Measurements from ENCODE around the gene NDRG2. TPM values are rescaled to one million over a fixed set of nuclear protein-coding genes. Genes with fewer than 3 reads are reported as not detected.

NDRG2 gene
- polyA plus RNA-seq, 4 donors = 44.5 to 129 (median 71.4) TPM

GRCh38 chr14:21053184-21054122, 28.6 kb upstream of the NDRG2 start:
- Histone ChIP-seq H3K27me3 (ENCODE audit: control insufficient read depth in 3 of 3, insufficient read depth in 3 of 3, low read length in 3 of 3) (no peaks in the 10 kb centered on the region), H3K9me3 (ENCODE audit: control insufficient read depth in 2 of 2, insufficient read depth in 1 of 2, low read depth in 1 of 2, low read length in 1 of 2) (no peaks in the 10 kb centered on the region), H3K27ac (ENCODE audit: low read depth in 1 of 3, low read length in 2 of 3) (peak overlapping the region in 1 of 3 donors; percentile 34), H3K36me3 (ENCODE audit: control insufficient read depth in 3 of 3, insufficient read depth in 2 of 3, low read depth in 1 of 3, low read length in 3 of 3) (no peaks in the 10 kb centered on the region), H3K4me3 (ENCODE audit: low read depth in 1 of 3, low read length in 3 of 3) (no peak overlapping the region), H3K4me1 (ENCODE audit: control insufficient read depth in 3 of 3, insufficient read depth in 2 of 3, low read depth in 1 of 3, low read length in 2 of 3) (peaks cover 0 to 15% (median 0%) of the 10 kb centered on the region in 3 donors)
- WGBS, 3 donors = 74 to 86% (median 77%) methylated on average over 20 of the region's 20 CpGs
- DNase-seq = no peak
- no peak for FAIRE-seq

- H3K9me3 ChIP-seq (ENCODE audit: control insufficient read depth in 2 of 2, insufficient read depth in 1 of 2, low read depth in 1 of 2, low read length in 1 of 2) = no peaks in the 10 kb centered on the region
- 71 to 82% (median 75%) methylated on average over 3 of the region's 3 CpGs for WGBS, 3 donors
- no peak overlapping the region for H3K4me3 ChIP-seq (ENCODE audit: low read depth in 1 of 3, low read length in 3 of 3)
- H3K4me1 ChIP-seq (ENCODE audit: control insufficient read depth in 3 of 3, insufficient read depth in 2 of 3, low read depth in 1 of 3, low read length in 2 of 3) = peaks cover 0 to 10% (median 0%) of the 10 kb centered on the region in 3 donors
- no peaks in the 10 kb centered on the region for H3K36me3 ChIP-seq (ENCODE audit: control insufficient read depth in 3 of 3, insufficient read depth in 2 of 3, low read depth in 1 of 3, low read length in 3 of 3)
- DNase-seq (no peak), FAIRE-seq (no peak)
- H3K27me3 ChIP-seq (ENCODE audit: control insufficient read depth in 3 of 3, insufficient read depth in 3 of 3, low read length in 3 of 3) = no peaks in the 10 kb centered on the region
- H3K27ac ChIP-seq (ENCODE audit: low read depth in 1 of 3, low read length in 2 of 3) = no peak overlapping the region
Observed at GRCh38 chr14:21050597-21050996, 25.7 kb upstream of the NDRG2 start.

- DNase-seq (no peak), FAIRE-seq (no peak)
- Histone ChIP-seq H3K27ac (ENCODE audit: low read depth in 1 of 3, low read length in 2 of 3) (no peak overlapping the region), H3K27me3 (ENCODE audit: control insufficient read depth in 3 of 3, insufficient read depth in 3 of 3, low read length in 3 of 3) (no peaks in the 10 kb centered on the region), H3K9me3 (ENCODE audit: control insufficient read depth in 2 of 2, insufficient read depth in 1 of 2, low read depth in 1 of 2, low read length in 1 of 2) (no peaks in the 10 kb centered on the region), H3K4me3 (ENCODE audit: low read depth in 1 of 3, low read length in 3 of 3) (no peak overlapping the region), H3K36me3 (ENCODE audit: control insufficient read depth in 3 of 3, insufficient read depth in 2 of 3, low read depth in 1 of 3, low read length in 3 of 3) (no peaks in the 10 kb centered on the region), H3K4me1 (ENCODE audit: control insufficient read depth in 3 of 3, insufficient read depth in 2 of 3, low read depth in 1 of 3, low read length in 2 of 3) (peaks cover 0 to 9% (median 0%) of the 10 kb centered on the region in 3 donors)
- 75 to 84% (median 76%) methylated on average over 3 of the region's 3 CpGs for WGBS, 3 donors
Observed at GRCh38 chr14:21049271-21049673, 24.4 kb upstream of the NDRG2 start.

DNA sequence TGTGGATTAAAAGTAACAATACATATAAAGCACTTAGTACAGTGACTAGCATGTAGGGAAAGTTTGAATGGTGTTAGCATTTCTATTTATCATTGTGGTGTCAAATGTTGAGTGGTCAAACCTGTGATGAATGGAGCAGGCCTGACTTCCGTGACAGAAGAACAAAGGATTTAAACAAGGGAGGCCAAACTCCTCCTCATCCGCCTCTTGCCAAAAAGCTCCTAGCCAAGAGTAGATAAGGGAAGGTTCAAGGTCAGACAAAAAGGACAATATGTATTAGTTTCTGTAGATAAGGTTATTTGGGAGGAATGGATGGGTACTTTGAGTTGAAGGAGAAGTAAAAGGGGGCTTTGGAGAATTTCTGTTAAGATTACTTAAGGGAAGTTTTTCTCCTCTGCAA, 23.8 kb upstream of the NDRG2 start:
- H3K27ac ChIP-seq (ENCODE audit: low read depth in 1 of 3, low read length in 2 of 3) = no peak overlapping the region

DNA sequence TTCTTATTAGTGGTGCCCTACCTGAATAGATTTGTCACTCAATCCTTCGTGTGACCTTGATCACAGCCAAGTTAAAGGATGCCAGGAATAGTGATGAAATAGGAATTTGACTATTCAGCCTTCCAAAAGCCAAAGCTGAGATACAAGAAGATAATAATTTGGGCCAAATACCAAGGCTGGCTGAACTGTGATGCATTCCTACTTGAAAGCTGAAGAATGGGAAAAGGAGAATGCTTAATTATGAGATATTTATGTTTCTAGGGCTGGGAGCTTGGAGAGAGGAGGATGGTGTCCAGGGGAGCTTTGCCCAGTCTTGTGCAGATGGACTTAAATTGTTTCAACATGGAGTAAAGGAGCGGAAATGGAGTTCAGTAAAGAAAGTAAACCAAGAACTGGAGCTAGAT, 22.5 kb upstream of the NDRG2 start:
- Histone ChIP-seq H3K4me1 (ENCODE audit: control insufficient read depth in 3 of 3, insufficient read depth in 2 of 3, low read depth in 1 of 3, low read length in 2 of 3) (peaks cover 0 to 8% (median 5%) of the 10 kb centered on the region in 3 donors), H3K4me3 (ENCODE audit: low read depth in 1 of 3, low read length in 3 of 3) (no peak overlapping the region), H3K27ac (ENCODE audit: low read depth in 1 of 3, low read length in 2 of 3) (no peak overlapping the region), H3K9me3 (ENCODE audit: control insufficient read depth in 2 of 2, insufficient read depth in 1 of 2, low read depth in 1 of 2, low read length in 1 of 2) (no peaks in the 10 kb centered on the region), H3K27me3 (ENCODE audit: control insufficient read depth in 3 of 3, insufficient read depth in 3 of 3, low read length in 3 of 3) (no peaks in the 10 kb centered on the region), H3K36me3 (ENCODE audit: control insufficient read depth in 3 of 3, insufficient read depth in 2 of 3, low read depth in 1 of 3, low read length in 3 of 3) (no peaks in the 10 kb centered on the region)
- WGBS, 3 donors = 55 to 93% (median 82%) methylated on average over 2 of the region's 2 CpGs
- FAIRE-seq (no peak), DNase-seq (no peak)

More for the DNA sequence above, 23.8 kb upstream of the NDRG2 start:
- H3K4me1 ChIP-seq (ENCODE audit: control insufficient read depth in 3 of 3, insufficient read depth in 2 of 3, low read depth in 1 of 3, low read length in 2 of 3) = peaks cover 0 to 7% (median under 1%) of the 10 kb centered on the region in 3 donors
- no peak overlapping the region for H3K4me3 ChIP-seq (ENCODE audit: low read depth in 1 of 3, low read length in 3 of 3)
- H3K9me3 ChIP-seq (ENCODE audit: control insufficient read depth in 2 of 2, insufficient read depth in 1 of 2, low read depth in 1 of 2, low read length in 1 of 2) = no peaks in the 10 kb centered on the region
- 26 to 61% (median 50%) methylated on average over 2 of the region's 2 CpGs for WGBS, 3 donors
- FAIRE-seq = no peak
- H3K36me3 ChIP-seq (ENCODE audit: control insufficient read depth in 3 of 3, insufficient read depth in 2 of 3, low read depth in 1 of 3, low read length in 3 of 3) = no peaks in the 10 kb centered on the region
- no peak for DNase-seq
- H3K27me3 ChIP-seq (ENCODE audit: control insufficient read depth in 3 of 3, insufficient read depth in 3 of 3, low read length in 3 of 3) = no peaks in the 10 kb centered on the region

DNA sequence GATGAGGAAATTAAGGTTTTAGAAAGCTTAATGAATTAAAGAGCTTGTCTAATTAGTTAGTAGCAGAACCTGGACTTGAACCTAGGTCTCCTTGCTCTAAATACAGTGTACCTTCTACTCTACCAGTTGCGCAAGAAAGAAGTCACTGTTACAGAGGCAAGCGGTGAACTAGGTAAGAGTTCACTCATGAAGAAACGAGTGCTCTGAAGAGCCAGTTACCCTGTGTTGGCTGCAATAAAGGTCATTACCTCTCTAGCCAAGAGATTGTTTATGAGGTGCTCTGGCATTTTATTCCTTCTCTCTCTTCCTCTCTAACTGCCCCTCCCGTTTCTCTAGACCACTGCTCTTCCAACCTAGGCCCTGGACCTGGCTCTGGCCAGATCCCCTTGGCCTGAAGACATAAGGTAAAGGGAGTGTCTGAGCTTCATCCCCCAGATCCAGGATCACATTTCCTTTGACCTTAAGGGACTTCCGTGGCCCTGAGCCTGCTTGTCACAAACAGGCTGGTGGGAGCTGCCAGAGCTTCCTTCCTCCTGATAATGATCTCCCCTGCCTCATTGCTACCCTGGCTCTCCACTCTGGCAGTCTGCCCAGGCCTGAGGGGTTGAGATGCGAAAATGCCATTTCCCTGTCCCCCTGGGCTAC, 19.2 kb upstream of the NDRG2 start:
- Histone ChIP-seq H3K36me3 (ENCODE audit: control insufficient read depth in 3 of 3, insufficient read depth in 2 of 3, low read depth in 1 of 3, low read length in 3 of 3) (no peaks in the 10 kb centered on the region), H3K27me3 (ENCODE audit: control insufficient read depth in 3 of 3, insufficient read depth in 3 of 3, low read length in 3 of 3) (no peaks in the 10 kb centered on the region), H3K27ac (ENCODE audit: low read depth in 1 of 3, low read length in 2 of 3) (peak overlapping the region in 1 of 3 donors; percentile 23), H3K9me3 (ENCODE audit: control insufficient read depth in 2 of 2, insufficient read depth in 1 of 2, low read depth in 1 of 2, low read length in 1 of 2) (no peaks in the 10 kb centered on the region), H3K4me3 (ENCODE audit: low read depth in 1 of 3, low read length in 3 of 3) (no peak overlapping the region), H3K4me1 (ENCODE audit: control insufficient read depth in 3 of 3, insufficient read depth in 2 of 3, low read depth in 1 of 3, low read length in 2 of 3) (peaks cover 0 to 17% (median 5%) of the 10 kb centered on the region in 3 donors)
- DNase-seq (peak; percentile 40 to 74), FAIRE-seq (no peak)
- 32 to 38% (median 33%) methylated on average over 6 of the region's 6 CpGs for WGBS, 3 donors

- FAIRE-seq = no peak
- peaks cover 0 to 23% (median 5%) of the 10 kb centered on the region in 3 donors for H3K4me1 ChIP-seq (ENCODE audit: control insufficient read depth in 3 of 3, insufficient read depth in 2 of 3, low read depth in 1 of 3, low read length in 2 of 3)
- H3K9me3 ChIP-seq (ENCODE audit: control insufficient read depth in 2 of 2, insufficient read depth in 1 of 2, low read depth in 1 of 2, low read length in 1 of 2) = no peaks in the 10 kb centered on the region
- no peaks in the 10 kb centered on the region for H3K36me3 ChIP-seq (ENCODE audit: control insufficient read depth in 3 of 3, insufficient read depth in 2 of 3, low read depth in 1 of 3, low read length in 3 of 3)
- H3K4me3 ChIP-seq (ENCODE audit: low read depth in 1 of 3, low read length in 3 of 3) = no peak overlapping the region
- H3K27me3 ChIP-seq (ENCODE audit: control insufficient read depth in 3 of 3, insufficient read depth in 3 of 3, low read length in 3 of 3) = no peaks in the 10 kb centered on the region
- DNase-seq = no peak
- WGBS, 3 donors = 29 to 60% (median 44%) methylated on average over 2 of the region's 2 CpGs
- H3K27ac ChIP-seq (ENCODE audit: low read depth in 1 of 3, low read length in 2 of 3) = no peak overlapping the region
Observed at GRCh38 chr14:21043387-21043973, 18.6 kb upstream of the NDRG2 start.

DNA sequence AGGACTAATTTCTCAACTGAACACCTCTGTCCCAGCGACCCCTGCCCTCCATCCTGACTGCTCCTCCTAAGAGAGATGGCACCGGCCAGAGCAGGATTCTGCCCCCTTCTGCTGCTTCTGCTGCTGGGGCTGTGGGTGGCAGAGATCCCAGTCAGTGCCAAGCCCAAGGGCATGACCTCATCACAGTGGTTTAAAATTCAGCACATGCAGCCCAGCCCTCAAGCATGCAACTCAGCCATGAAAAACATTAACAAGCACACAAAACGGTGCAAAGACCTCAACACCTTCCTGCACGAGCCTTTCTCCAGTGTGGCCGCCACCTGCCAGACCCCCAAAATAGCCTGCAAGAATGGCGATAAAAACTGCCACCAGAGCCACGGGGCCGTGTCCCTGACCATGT, 18.1 kb upstream of the NDRG2 start:
- 62 to 67% (median 65%) methylated on average over 8 of the region's 8 CpGs for WGBS, 3 donors
- no peak overlapping the region for H3K27ac ChIP-seq (ENCODE audit: low read depth in 1 of 3, low read length in 2 of 3)
- FAIRE-seq (no peak), DNase-seq (no peak)
- H3K27me3 ChIP-seq (ENCODE audit: control insufficient read depth in 3 of 3, insufficient read depth in 3 of 3, low read length in 3 of 3) = no peaks in the 10 kb centered on the region
- no peaks in the 10 kb centered on the region for H3K36me3 ChIP-seq (ENCODE audit: control insufficient read depth in 3 of 3, insufficient read depth in 2 of 3, low read depth in 1 of 3, low read length in 3 of 3)
- no peak overlapping the region for H3K4me3 ChIP-seq (ENCODE audit: low read depth in 1 of 3, low read length in 3 of 3)
- no peaks in the 10 kb centered on the region for H3K9me3 ChIP-seq (ENCODE audit: control insufficient read depth in 2 of 2, insufficient read depth in 1 of 2, low read depth in 1 of 2, low read length in 1 of 2)
- peaks cover 0 to 29% (median 5%) of the 10 kb centered on the region in 3 donors for H3K4me1 ChIP-seq (ENCODE audit: control insufficient read depth in 3 of 3, insufficient read depth in 2 of 3, low read depth in 1 of 3, low read length in 2 of 3)

All from small intestine (tissue), 7 donors.